Peyer's patch (tissue), 4 donors: Measurements from ENCODE around the gene PATJ. TPM values are rescaled to one million over a fixed set of nuclear protein-coding genes. Genes with fewer than 3 reads are reported as not detected.
A peak's percentile ranks its signal among the peaks of the same experiment; 100 is the strongest.

Source experiments
- DNase-seq, 3 donors: peaks; one replicate each; pipeline ENCODE4 v3.0.0-alpha.2; 2017 to 2019
- H3K27ac ChIP-seq, 4 donors: fragments of 200-600 bp; sonication (generic); one replicate each; pipeline ENCODE4 v1.5.1; 2016 to 2019
- H3K27me3 ChIP-seq, 2 donors: fragments of 200-600 bp; sonication (generic); one replicate each; pipeline ENCODE4 v1.5.1; 2019
- H3K36me3 ChIP-seq, 3 donors: fragments of 200-600 bp; sonication (generic); one replicate each; pipeline ENCODE4 v1.5.1; 2016 to 2019
- H3K4me1 ChIP-seq, 4 donors: fragments of 200-600 bp; sonication (generic); one replicate each; pipeline ENCODE4 v1.5.1; 2016 to 2019
- H3K4me3 ChIP-seq, 4 donors: fragments of 200-600 bp; sonication (generic); 1 replicate in 3 of 4; 2 replicates in 1 of 4; pipeline ENCODE4 v1.5.1; 2016 to 2019; ENCODE audit warnings: mild to moderate bottlenecking in 1 of 4
- H3K9me3 ChIP-seq, 4 donors: fragments of 200-600 bp; sonication (generic); one replicate each; pipeline ENCODE4 v1.5.1; 2016 to 2019; ENCODE audit warnings: mild to moderate bottlenecking in 1 of 4
- CTCF ChIP-seq, 6 experiments: fragments of 450-650 bp in 4 of 6; fragments of 200-600 bp in 2 of 6; sonication (generic) in 1 of 6; IDR thresholded peaks; one replicate each; pipeline ENCODE4 v1.5.1; 2017 to 2019; ENCODE audit warnings: antibody characterized with exemption in 6 of 6, mild to moderate bottlenecking in 3 of 6, moderate library complexity in 1 of 6
- POLR2A ChIP-seq, 2 donors: fragments of 450-650 bp; IDR thresholded peaks; one replicate each; pipeline ENCODE4 v1.5.1; 2017; ENCODE audit warnings: antibody characterized with exemption in 2 of 2, mild to moderate bottlenecking in 2 of 2, moderate library complexity in 2 of 2
- total RNA-seq, 4 donors: library from RNA; depleted of rRNA; stranded (reverse); fragments of >200 nt; gene quantifications; one replicate each; pipeline ENCODE4 v1.1.0, GENCODE V29; 2016

PATJ gene
- total RNA-seq, 4 donors from 2014 or later = 142 to 153 (median 153) TPM

GRCh38 chr1:62077821-62078220 is 335.5 kb downstream of the PATJ start:
- Histone ChIP-seq H3K9me3 (no peaks in the 10 kb centered on the region), H3K27ac (no peak overlapping the region), H3K27me3 (no peaks in the 10 kb centered on the region), H3K4me3 (no peak overlapping the region), H3K4me1 (no peaks in the 10 kb centered on the region), H3K36me3 (peaks cover 0 to 6% (median 0%) of the 10 kb centered on the region in 3 donors)
- DNase-seq = no peak
- TF ChIP-seq CTCF (IDR thresholded peaks at IDR 0.05) = no peak
- TF ChIP-seq POLR2A (IDR thresholded peaks at IDR 0.05) = no peak

GRCh38 chr1:62082456-62083363 is 340.4 kb downstream of the PATJ start:
- no peaks in the 10 kb centered on the region for H3K4me1 ChIP-seq
- no peak for TF ChIP-seq POLR2A (IDR thresholded peaks at IDR 0.05)
- TF ChIP-seq CTCF (IDR thresholded peaks at IDR 0.05) = peak; percentile 48 to 83 (median 70)
- H3K9me3 ChIP-seq = no peaks in the 10 kb centered on the region
- peaks cover 0 to 30% (median 0%) of the 10 kb centered on the region in 3 donors for H3K36me3 ChIP-seq
- peak in 2 of 3 donors; percentile 22 to 70 for DNase-seq
- no peak overlapping the region for H3K4me3 ChIP-seq
- no peaks in the 10 kb centered on the region for H3K27me3 ChIP-seq
- no peak overlapping the region for H3K27ac ChIP-seq

- H3K36me3 ChIP-seq = peaks cover 0 to 37% (median 0%) of the 10 kb centered on the region in 3 donors
- DNase-seq = no peak
- no peaks in the 10 kb centered on the region for H3K9me3 ChIP-seq
- no peak overlapping the region for H3K4me3 ChIP-seq
- H3K27me3 ChIP-seq = no peaks in the 10 kb centered on the region
- no peak for TF ChIP-seq POLR2A (IDR thresholded peaks at IDR 0.05)
- TF ChIP-seq CTCF (IDR thresholded peaks at IDR 0.05) = no peak
- no peak overlapping the region for H3K27ac ChIP-seq
- H3K4me1 ChIP-seq = no peaks in the 10 kb centered on the region
These were observed 342.1 kb downstream of the PATJ start for GRCh38 chr1:62084310-62084890.

- Histone ChIP-seq H3K9me3 (no peaks in the 10 kb centered on the region), H3K4me3 (no peak overlapping the region), H3K27me3 (no peaks in the 10 kb centered on the region), H3K4me1 (no peaks in the 10 kb centered on the region), H3K36me3 (peaks cover 0 to 34% (median 0%) of the 10 kb centered on the region in 3 donors), H3K27ac (no peak overlapping the region)
- DNase-seq = no peak
- TF ChIP-seq CTCF (IDR thresholded peaks at IDR 0.05) = no peak
- TF ChIP-seq POLR2A (IDR thresholded peaks at IDR 0.05) = no peak
These were observed 346.2 kb downstream of the PATJ start for GRCh38 chr1:62088439-62088838.

- H3K9me3 ChIP-seq = no peaks in the 10 kb centered on the region
- no peak overlapping the region for H3K27ac ChIP-seq
- H3K27me3 ChIP-seq = no peaks in the 10 kb centered on the region
- TF ChIP-seq CTCF (IDR thresholded peaks at IDR 0.05) (no peak), POLR2A (IDR thresholded peaks at IDR 0.05) (no peak)
- H3K4me3 ChIP-seq = no peak overlapping the region
- no peak for DNase-seq
- H3K4me1 ChIP-seq = no peaks in the 10 kb centered on the region
- peaks cover 0 to 27% (median 0%) of the 10 kb centered on the region in 3 donors for H3K36me3 ChIP-seq
These were observed 347.3 kb downstream of the PATJ start for GRCh38 chr1:62089570-62089969.
